ES-I3 (cell line): ENCODE results near the gene CARHSP1.
"Not testable (repeated sequence)": the region's sequence is repeated elsewhere in the genome, so short reads cannot be mapped to it uniquely, and the experiment has no call there.

ENCODE experiments used
- H3K36me3 ChIP-seq: 2 replicates; pipeline ENCODE4 v1.6.1; 2013; ENCODE audit warnings: mild to moderate bottlenecking, low read length, control low read depth, moderate library complexity; ENCODE audit not compliant: insufficient read depth
- H3K4me1 ChIP-seq: 2 replicates; pipeline ENCODE4 v1.6.1; 2013; ENCODE audit warnings: mild to moderate bottlenecking, control low read depth, low read length; ENCODE audit not compliant: insufficient read depth
- H3K9ac ChIP-seq: 2 replicates; pipeline ENCODE4 v1.6.1; 2013; ENCODE audit warnings: low read depth, mild to moderate bottlenecking, low read length, moderate library complexity
- H3K9me3 ChIP-seq: 2 replicates; pipeline ENCODE4 v1.6.1; 2013; ENCODE audit warnings: mild to moderate bottlenecking, low read length, moderate library complexity; ENCODE audit not compliant: control insufficient read depth, insufficient read depth

The CARHSP1 gene

GRCh38 chr16:8869988-8870241 lies 1.1 kb upstream of the CARHSP1 start:
- not testable (repeated sequence) for H3K9ac ChIP-seq, H3K36me3 ChIP-seq, H3K9me3 ChIP-seq
- H3K4me1 ChIP-seq = peaks cover 18% of the 10 kb centered on the region

DNA sequence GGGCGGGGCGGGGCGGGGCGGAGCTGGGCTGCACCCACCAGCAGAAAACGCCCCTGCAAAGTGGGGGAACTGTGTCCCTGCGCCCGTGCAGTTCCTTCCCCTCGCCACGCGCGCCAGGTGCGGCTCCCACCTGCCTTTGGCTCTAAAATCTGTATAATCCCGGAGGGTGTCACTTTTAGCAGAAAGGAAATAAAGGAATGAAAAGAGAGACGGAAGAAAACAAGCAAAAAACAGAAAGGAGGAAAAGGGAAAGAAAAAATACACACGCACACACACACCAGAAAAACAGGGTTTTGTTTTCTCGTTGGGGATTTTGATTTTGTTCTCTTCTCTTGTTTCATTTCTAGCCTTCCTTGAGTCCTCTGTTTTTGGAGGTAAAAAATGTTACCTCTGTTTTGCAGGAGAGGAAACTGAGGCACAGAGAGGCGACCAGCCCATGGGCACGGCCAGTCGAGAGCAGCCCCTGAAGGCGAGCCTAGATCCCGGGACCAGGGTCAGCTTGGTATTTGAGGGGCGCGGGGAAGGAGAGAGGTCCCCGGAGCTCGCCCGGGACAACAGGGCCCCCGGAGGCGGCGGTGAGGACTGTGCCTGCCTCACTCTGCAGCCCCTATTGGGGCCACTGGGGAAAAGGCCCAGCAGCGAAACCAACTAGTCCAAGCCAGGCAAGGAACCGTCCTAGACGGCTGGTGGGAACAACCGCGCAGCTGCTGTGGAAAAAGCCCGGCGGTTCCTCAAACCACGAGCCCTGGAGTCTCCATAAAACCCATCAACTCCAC lies 594 bp upstream of the CARHSP1 start:
- H3K9ac ChIP-seq = peak overlapping the region; percentile 47
- no peaks in the 10 kb centered on the region for H3K9me3 ChIP-seq
- peaks cover 21% of the 10 kb centered on the region for H3K4me1 ChIP-seq
- no peaks in the 10 kb centered on the region for H3K36me3 ChIP-seq

- peak overlapping the region; percentile 95 for H3K9ac ChIP-seq
Observed at GRCh38 chr16:8867932-8868415, 832 bp downstream of the CARHSP1 start.

DNA sequence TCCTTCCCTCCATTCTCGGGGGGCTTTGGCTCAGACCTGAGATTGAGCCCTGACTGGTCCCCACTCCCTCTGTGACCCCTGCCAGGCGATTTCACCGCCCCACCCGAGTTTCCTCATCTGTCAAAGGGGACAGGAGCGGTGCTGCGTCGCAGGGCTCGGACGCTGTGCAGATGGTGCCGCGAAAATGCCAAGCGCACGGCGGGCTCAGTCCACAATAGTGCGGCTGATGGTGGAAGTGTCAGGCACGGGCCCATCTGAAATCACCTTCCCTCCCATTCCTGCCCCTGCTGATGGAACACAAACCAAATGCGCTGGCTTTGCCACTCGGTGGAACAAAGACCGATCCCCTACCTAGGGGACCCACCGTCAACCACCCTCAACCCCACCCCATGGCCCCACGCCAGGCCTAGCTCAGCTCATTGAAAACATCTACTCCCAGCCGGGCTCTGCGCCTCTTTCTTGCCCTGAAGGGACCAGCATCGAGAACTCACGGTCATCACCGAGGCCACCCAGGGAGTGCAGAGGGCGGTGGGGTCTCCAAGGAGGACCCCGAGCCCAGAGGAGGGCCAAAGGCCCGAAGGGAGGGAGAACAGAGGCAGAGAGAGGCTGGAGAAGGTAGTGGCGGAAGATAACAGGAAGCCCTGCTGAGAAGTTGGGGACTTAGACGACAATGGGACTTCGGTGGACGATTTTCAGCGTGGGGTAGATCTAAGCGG lies 1.4 kb downstream of the CARHSP1 start:
- Histone ChIP-seq H3K9me3 (no peaks in the 10 kb centered on the region), H3K4me1 (peaks cover 34% of the 10 kb centered on the region), H3K36me3 (no peaks in the 10 kb centered on the region), H3K9ac (peak overlapping the region; percentile 95)

More at GRCh38 chr16:8867932-8868415, 832 bp downstream of the CARHSP1 start:
- no peaks in the 10 kb centered on the region for H3K36me3 ChIP-seq
- H3K4me1 ChIP-seq = peaks cover 34% of the 10 kb centered on the region
- no peaks in the 10 kb centered on the region for H3K9me3 ChIP-seq

DNA sequence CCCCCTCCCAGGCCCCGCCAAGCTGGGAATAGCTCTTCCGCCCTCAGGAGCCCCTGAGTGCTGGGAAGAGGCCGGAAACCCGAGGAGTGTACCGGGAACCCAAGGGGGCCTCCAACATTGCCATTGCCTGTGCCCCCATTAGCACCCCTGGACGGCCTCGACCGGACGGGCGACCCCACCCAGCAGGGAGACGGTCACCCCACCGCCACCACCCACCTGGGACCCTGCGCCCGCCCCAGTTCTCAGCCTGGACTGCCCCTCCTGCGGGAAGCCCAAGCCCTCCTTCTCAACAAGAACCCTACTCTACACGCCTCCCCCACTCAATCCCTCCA lies 2.0 kb downstream of the CARHSP1 start:
- H3K4me1 ChIP-seq = peaks cover 34% of the 10 kb centered on the region
- H3K9ac ChIP-seq = peak overlapping the region; percentile 95; the same call in 1 of the 2 replicates

GRCh38 chr16:8866118-8866883 lies 2.5 kb downstream of the CARHSP1 start:
- H3K9me3 ChIP-seq = no peaks in the 10 kb centered on the region
- peak overlapping the region; percentile 95 for H3K9ac ChIP-seq
- no peaks in the 10 kb centered on the region for H3K36me3 ChIP-seq
- H3K4me1 ChIP-seq = peaks cover 33% of the 10 kb centered on the region

More for the DNA sequence above, 2.0 kb downstream of the CARHSP1 start:
- Histone ChIP-seq H3K9me3 (no peaks in the 10 kb centered on the region), H3K36me3 (no peaks in the 10 kb centered on the region)

DNA sequence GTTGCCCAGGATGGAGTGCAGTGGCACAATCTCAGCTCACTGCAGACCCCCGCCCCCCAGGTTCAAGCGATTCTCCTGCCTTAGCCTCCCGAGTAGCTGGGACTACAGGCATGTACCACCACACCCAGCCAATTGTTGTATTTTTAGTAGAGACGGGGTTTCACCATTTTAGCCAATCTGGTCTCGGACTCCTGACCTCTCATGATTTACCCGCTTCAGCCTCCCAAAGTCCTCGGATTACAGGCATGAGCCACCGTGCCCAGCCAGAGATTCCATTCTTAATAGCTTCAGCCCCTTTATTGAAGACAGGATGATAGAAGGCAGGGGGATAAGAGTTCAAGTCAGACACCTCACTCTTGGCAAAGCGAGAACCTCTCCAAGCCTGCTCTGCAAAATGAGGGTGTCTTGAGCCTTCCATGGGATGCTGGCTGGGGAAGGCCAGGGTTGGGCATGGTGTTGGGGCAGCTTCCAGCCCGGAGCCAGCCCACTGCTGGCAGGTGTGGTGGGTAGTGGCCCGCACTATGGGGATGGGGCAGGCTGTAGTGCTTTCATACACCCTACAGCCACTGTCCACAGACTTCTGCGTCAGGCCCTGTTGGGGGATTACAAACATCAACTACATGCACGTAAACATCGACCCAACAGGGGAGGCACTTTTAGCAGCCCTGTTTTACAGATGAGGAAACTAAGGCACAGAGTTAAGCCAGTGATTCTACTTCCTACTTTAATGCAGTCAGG lies 3.5 kb downstream of the CARHSP1 start:
- H3K4me1 ChIP-seq = peaks cover 29% of the 10 kb centered on the region
- no peaks in the 10 kb centered on the region for H3K36me3 ChIP-seq
- H3K9me3 ChIP-seq = no peaks in the 10 kb centered on the region
- H3K9ac ChIP-seq = no peak overlapping the region; the same call in 1 of the 2 replicates

DNA sequence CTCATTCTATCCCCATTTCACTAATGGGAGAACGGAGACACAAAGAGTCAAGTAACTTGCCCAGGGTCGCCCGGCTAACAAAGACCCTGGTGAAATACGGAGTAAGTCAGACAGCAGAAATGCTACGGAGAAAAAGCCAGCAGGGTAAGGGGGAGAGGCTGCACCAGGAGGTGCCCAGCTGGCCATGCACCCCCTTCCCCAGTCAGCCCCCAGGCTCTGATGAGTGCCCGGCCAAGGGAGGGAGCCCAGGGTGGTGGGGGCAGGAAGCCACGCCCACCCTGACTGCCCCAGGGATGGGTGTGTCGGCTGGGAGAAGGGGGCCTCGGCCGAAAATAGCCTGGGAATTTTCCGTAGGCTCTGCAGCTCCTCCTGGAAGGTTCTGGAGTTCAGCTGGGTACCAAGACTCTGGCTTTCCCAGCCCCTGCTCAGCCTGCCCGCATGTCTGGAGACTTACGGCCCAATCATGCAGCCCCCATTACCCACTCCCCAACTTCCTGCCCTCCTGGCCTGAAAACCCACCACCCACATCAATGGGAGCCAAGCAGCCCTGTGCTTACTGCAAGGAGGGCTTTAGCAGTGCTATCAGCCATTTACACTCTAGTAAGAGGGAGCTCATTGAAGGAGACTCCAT lies 4.2 kb downstream of the CARHSP1 start:
- H3K9ac ChIP-seq = no peak overlapping the region
- no peaks in the 10 kb centered on the region for H3K9me3 ChIP-seq
- H3K36me3 ChIP-seq = no peaks in the 10 kb centered on the region
- peaks cover 29% of the 10 kb centered on the region for H3K4me1 ChIP-seq

- Histone ChIP-seq H3K9ac (no peak overlapping the region), H3K36me3 (no peaks in the 10 kb centered on the region), H3K9me3 (no peaks in the 10 kb centered on the region), H3K4me1 (peaks cover 29% of the 10 kb centered on the region)
Observed at GRCh38 chr16:8863594-8864424, 5.0 kb downstream of the CARHSP1 start.

GRCh38 chr16:8862309-8863130 lies 6.3 kb downstream of the CARHSP1 start:
- Histone ChIP-seq H3K4me1 (peaks cover 29% of the 10 kb centered on the region), H3K9me3 (no peaks in the 10 kb centered on the region), H3K9ac (no peak overlapping the region), H3K36me3 (no peaks in the 10 kb centered on the region)

GRCh38 chr16:8861563-8862308 lies 7.1 kb downstream of the CARHSP1 start:
- H3K9ac ChIP-seq = no peak overlapping the region
- H3K36me3 ChIP-seq = no peaks in the 10 kb centered on the region
- H3K4me1 ChIP-seq = peaks cover 29% of the 10 kb centered on the region
- no peaks in the 10 kb centered on the region for H3K9me3 ChIP-seq
